Mesendoderm (in vitro differentiated cells): ENCODE measurements around the gene RPL19.

Source experiments
- DNase-seq: peaks from one replicate; pipeline ENCODE4 v3.0.0; 2013
- H2AK5ac ChIP-seq: 2 replicates; pipeline ENCODE4 v1.6.1; 2013; ENCODE audit warnings: low read length, inconsistent platforms
- H2BK120ac ChIP-seq: 2 replicates; pipeline ENCODE4 v1.6.1; 2013; ENCODE audit warnings: low read depth, mild to moderate bottlenecking, low read length, moderate library complexity, mixed read lengths
- H2BK15ac ChIP-seq: replicated peaks from 2 replicates; pipeline ENCODE4 v1.6.1; 2013; ENCODE audit warnings: low read depth, mild to moderate bottlenecking, moderate library complexity
- H2BK5ac ChIP-seq: 2 replicates; pipeline ENCODE4 v1.6.1; 2013; ENCODE audit warnings: low read length, inconsistent platforms
- H3K18ac ChIP-seq: 2 replicates; pipeline ENCODE4 v1.6.1; 2013; ENCODE audit warnings: mild to moderate bottlenecking, low read length, mixed read lengths
- H3K23ac ChIP-seq: one replicate; pipeline ENCODE4 v1.6.1; 2013; ENCODE audit warnings: low read length
- H3K27ac ChIP-seq: 2 replicates; pipeline ENCODE4 v1.5.1; 2013; ENCODE audit warnings: low read depth, mild to moderate bottlenecking, inconsistent platforms, low read length, moderate library complexity
- H3K27me3 ChIP-seq: 2 replicates; pipeline ENCODE4 v1.6.1; 2013; ENCODE audit warnings: low read length, control low read depth, mild to moderate bottlenecking, inconsistent platforms; ENCODE audit not compliant: insufficient read depth, poor library complexity
- H3K36me3 ChIP-seq: 2 replicates; pipeline ENCODE4 v1.6.1; 2013; ENCODE audit warnings: low read length, inconsistent platforms; ENCODE audit not compliant: control insufficient read depth, insufficient read depth
- H3K4ac ChIP-seq: one replicate; pipeline ENCODE4 v1.6.1; 2013; ENCODE audit warnings: low read depth, mild to moderate bottlenecking, low read length, moderate library complexity
- H3K4me1 ChIP-seq: 2 replicates; pipeline ENCODE4 v1.6.1; 2013; ENCODE audit warnings: low read depth, low read length, inconsistent platforms; ENCODE audit not compliant: control insufficient read depth
- H3K4me2 ChIP-seq: 2 replicates; pipeline ENCODE4 v1.6.1; 2013; ENCODE audit warnings: low read length
- H3K4me3 ChIP-seq: 2 replicates; pipeline ENCODE4 v1.5.1; 2013; ENCODE audit warnings: mild to moderate bottlenecking, low read length
- H3K56ac ChIP-seq: one replicate; pipeline ENCODE4 v1.6.1; 2013; ENCODE audit warnings: low read length
- H3K79me1 ChIP-seq: 2 replicates; pipeline ENCODE4 v1.6.1; 2013; ENCODE audit warnings: low read length, inconsistent platforms
- H3K79me2 ChIP-seq: 2 replicates; pipeline ENCODE4 v1.6.1; 2013; ENCODE audit warnings: mild to moderate bottlenecking, low read length; ENCODE audit not compliant: control insufficient read depth, insufficient read depth
- H3K9ac ChIP-seq: 2 replicates; pipeline ENCODE4 v1.6.1; 2013; ENCODE audit warnings: low read length, inconsistent platforms
- H4K5ac ChIP-seq: one replicate; pipeline ENCODE4 v1.6.1; 2013; ENCODE audit warnings: low read length
- H4K8ac ChIP-seq: one replicate; pipeline ENCODE4 v1.6.1; 2013; ENCODE audit warnings: low read depth, mild to moderate bottlenecking, control low read depth, low read length, moderate library complexity
- WGBS: extraction: QIAGEN DNeasy Blood & Tissue Kit; methylation state at CpG from one replicate; pipeline ENCODE4 v1.1.7; 2013; ENCODE audit warnings: low lambda C conversion rate, missing lambda C conversion rate; ENCODE audit not compliant: insufficient coverage; ENCODE audit errors: extremely low coverage; 5-methylcytosine and 5-hydroxymethylcytosine counted together

RPL19 gene

DNA sequence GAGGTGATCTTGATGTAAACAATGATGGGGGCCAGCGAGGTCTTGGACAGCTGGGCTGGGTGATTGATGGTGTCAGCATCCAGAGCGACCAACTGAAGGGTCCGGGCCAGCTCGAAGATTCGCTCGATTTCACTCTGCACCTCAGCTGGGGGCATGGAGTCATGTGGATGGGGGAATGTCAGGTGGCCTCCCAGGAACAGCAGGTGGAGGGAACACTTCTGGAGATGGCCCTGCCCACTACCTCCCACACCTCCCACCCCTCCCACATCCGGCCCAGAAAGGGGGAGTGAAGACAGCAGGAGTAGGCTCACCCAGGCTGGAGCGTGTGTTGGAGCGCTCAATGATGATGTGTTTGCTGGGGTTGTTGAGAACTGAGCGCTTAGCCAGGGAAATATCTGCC, 16.4 kb upstream of the RPL19 start:
- Histone ChIP-seq H3K4me1 (no peaks in the 10 kb centered on the region), H3K27me3 (no peaks in the 10 kb centered on the region), H2AK5ac (no peak overlapping the region), H3K9ac (no peak overlapping the region), H4K5ac (no peak overlapping the region), H3K4ac (no peak overlapping the region), H3K18ac (no peak overlapping the region), H3K79me1 (no peaks in the 10 kb centered on the region), H3K56ac (no peak overlapping the region), H3K4me2 (no peak overlapping the region), H3K4me3 (no peak overlapping the region), H4K8ac (no peak overlapping the region), H3K36me3 (peaks cover 5% of the 10 kb centered on the region), H2BK15ac (no peak overlapping the region), H3K27ac (no peak overlapping the region), H3K23ac (no peak overlapping the region), H3K79me2 (no peaks in the 10 kb centered on the region), H2BK120ac (no peak overlapping the region), H2BK5ac (no peak overlapping the region)
- WGBS: no CpG with 5 or more reads among the region's 10 CpGs
- no peak for DNase-seq

DNA sequence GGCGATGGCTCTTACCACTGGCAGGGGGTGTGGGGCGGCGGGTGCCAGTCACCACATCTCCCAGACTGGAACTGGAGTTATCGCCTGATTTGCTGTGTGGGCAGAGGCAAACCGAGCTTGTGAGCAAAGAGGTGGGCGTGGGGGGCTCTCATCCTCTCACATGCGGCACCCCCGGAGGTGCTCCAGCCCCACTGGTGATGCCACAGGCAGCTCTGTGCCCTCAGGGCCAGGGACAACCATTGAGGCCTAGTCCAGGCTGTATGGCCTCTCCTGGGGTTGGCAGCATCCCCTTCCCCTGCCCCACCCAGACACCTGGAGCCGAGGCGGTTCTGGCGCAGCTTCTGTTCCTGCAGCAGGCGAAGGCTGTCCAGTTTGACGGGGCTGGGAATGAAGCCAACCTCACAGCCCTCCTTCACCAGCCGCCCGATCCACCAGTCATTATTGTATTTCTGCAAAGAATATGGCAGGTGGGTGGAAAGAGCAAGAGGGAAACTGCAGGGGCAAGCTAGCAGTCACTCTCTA, 13.5 kb upstream of the RPL19 start:
- H3K23ac ChIP-seq: no peak overlapping the region
- no peak overlapping the region for H4K8ac ChIP-seq
- H3K4me1 ChIP-seq: no peaks in the 10 kb centered on the region
- no peak overlapping the region for H2BK120ac ChIP-seq
- DNase-seq: no peak
- no peak overlapping the region for H3K4me2 ChIP-seq
- no peak overlapping the region for H3K56ac ChIP-seq
- H3K4me3 ChIP-seq: no peak overlapping the region
- H2BK5ac ChIP-seq: no peak overlapping the region
- H2BK15ac ChIP-seq: no peak overlapping the region
- H3K79me2 ChIP-seq: no peaks in the 10 kb centered on the region
- H4K5ac ChIP-seq: no peak overlapping the region
- H3K27ac ChIP-seq: no peak overlapping the region
- no peak overlapping the region for H3K9ac ChIP-seq
- H3K18ac ChIP-seq: no peak overlapping the region
- WGBS: no CpG with 5 or more reads among the region's 15 CpGs
- H2AK5ac ChIP-seq: no peak overlapping the region
- no peak overlapping the region for H3K4ac ChIP-seq
- H3K27me3 ChIP-seq: no peaks in the 10 kb centered on the region
- no peaks in the 10 kb centered on the region for H3K79me1 ChIP-seq
- H3K36me3 ChIP-seq: peaks cover 5% of the 10 kb centered on the region

DNA sequence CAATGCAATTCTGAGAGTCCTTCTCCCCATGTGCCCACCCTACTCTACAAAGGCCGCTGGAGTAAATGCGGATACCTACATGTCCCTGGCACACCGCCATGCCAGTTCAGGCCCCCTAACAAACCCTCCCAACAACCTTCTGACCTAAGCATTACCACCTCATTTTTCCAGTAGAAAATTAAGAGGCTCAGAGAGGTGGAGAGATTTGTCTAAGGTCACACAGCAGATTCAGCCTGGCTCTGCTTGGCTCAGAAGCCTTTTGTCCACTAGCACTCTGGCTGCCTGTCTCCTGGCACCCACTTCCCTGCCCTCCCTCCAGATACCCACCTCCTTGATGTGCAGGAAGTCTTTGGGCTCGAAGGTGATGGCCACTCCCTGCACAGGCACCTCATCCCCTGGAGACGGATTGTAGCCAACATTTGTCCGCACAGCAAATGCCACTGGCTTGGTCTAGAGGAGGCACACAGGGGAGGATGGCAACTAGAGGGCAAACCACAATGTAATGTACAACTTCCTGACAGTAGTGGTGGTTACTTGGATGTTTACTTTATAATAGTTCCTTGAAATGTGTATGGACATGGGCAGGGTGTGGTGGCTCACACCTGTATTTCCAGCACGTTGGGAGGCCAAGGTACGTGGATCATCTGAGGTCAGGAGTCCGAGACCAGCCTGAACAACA, 12.8 kb upstream of the RPL19 start:
- no peak overlapping the region for H3K4me2 ChIP-seq
- peaks cover 6% of the 10 kb centered on the region for H3K36me3 ChIP-seq
- H4K5ac ChIP-seq: no peak overlapping the region
- H3K79me2 ChIP-seq: no peaks in the 10 kb centered on the region
- H3K18ac ChIP-seq: no peak overlapping the region
- no peak overlapping the region for H2BK120ac ChIP-seq
- WGBS: no CpG with 5 or more reads among the region's 9 CpGs
- H3K56ac ChIP-seq: no peak overlapping the region
- H3K79me1 ChIP-seq: no peaks in the 10 kb centered on the region
- no peak overlapping the region for H2BK15ac ChIP-seq
- H3K27me3 ChIP-seq: no peaks in the 10 kb centered on the region
- H3K4me3 ChIP-seq: no peak overlapping the region
- H3K9ac ChIP-seq: no peak overlapping the region
- H4K8ac ChIP-seq: no peak overlapping the region
- no peak overlapping the region for H2AK5ac ChIP-seq
- H3K27ac ChIP-seq: no peak overlapping the region
- H2BK5ac ChIP-seq: no peak overlapping the region
- DNase-seq: no peak
- H3K23ac ChIP-seq: no peak overlapping the region
- no peaks in the 10 kb centered on the region for H3K4me1 ChIP-seq
- no peak overlapping the region for H3K4ac ChIP-seq

DNA sequence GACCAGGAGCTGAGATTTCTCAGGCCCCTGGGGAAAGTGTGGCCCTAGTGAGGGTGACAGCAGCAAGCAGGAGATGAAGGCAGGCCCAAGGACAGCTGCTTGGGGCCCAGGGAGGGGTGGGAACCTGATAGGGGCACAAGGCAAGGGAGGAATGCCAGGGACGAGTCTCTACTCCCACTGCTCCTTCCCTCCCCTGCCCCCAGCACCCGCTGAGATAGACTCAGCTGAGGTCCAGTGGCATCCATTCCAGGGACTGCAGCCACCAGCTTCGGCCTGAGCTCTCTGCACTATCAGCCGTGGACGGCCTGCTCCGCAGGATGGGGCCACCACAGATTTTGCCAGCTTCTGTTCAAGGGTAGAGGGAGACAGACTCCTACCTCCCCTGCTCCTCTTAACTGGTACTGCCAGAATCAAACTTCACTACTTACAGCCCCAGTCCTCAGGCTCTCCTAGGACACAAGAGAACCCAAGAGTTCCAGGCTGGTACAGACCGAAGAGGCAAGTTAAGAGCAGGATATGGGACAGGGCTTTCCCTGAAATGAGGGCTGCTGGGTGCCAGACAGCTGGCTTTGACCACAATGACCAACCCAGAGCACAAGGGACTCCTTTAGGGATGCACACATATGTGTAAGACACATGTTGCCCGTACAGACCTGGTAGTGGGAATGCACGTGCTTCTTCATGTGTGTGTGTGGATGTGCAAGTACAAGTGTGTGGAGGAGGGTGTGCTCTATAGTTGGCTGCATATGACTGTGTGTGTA, 8.2 kb upstream of the RPL19 start:
- Histone ChIP-seq H3K79me1 (peaks cover 20% of the 10 kb centered on the region), H2BK120ac (no peak overlapping the region), H3K56ac (no peak overlapping the region), H3K23ac (no peak overlapping the region), H4K5ac (no peak overlapping the region), H3K4me3 (no peak overlapping the region), H3K18ac (no peak overlapping the region), H4K8ac (no peak overlapping the region), H2BK5ac (no peak overlapping the region), H3K4ac (no peak overlapping the region), H3K27me3 (no peaks in the 10 kb centered on the region), H3K4me2 (no peak overlapping the region), H2AK5ac (no peak overlapping the region), H3K79me2 (peaks cover 11% of the 10 kb centered on the region), H3K27ac (no peak overlapping the region), H3K9ac (no peak overlapping the region), H2BK15ac (no peak overlapping the region), H3K4me1 (peaks cover 13% of the 10 kb centered on the region), H3K36me3 (peaks cover 12% of the 10 kb centered on the region)
- WGBS: no CpG with 5 or more reads among the region's 9 CpGs
- no peak for DNase-seq

DNA sequence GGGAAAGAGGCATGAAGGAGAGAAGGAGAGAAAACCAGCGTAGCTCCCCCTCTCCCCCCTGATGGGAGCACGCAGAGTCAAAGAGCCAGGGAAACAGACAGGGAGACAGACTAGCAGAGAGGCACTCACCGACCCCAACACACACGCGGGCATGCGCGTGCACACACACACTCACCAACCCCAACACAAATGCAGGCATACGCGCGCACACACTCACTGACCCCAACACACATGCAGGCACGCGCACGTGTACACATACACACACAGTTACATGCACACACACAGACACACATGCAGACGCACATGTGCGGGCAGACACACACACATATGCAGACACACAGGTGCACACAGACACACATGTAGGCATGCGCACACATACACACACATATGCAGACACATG, 7.2 kb upstream of the RPL19 start:
- no CpG with 5 or more reads among the region's 16 CpGs for WGBS
- Histone ChIP-seq H3K79me1 (peaks cover 20% of the 10 kb centered on the region), H2BK120ac (no peak overlapping the region), H3K4me2 (no peak overlapping the region), H2BK5ac (no peak overlapping the region), H3K18ac (no peak overlapping the region), H3K4me3 (no peak overlapping the region), H3K79me2 (peaks cover 11% of the 10 kb centered on the region), H2AK5ac (no peak overlapping the region), H3K56ac (no peak overlapping the region), H2BK15ac (no peak overlapping the region), H3K4me1 (peaks cover 13% of the 10 kb centered on the region), H4K8ac (no peak overlapping the region), H3K23ac (no peak overlapping the region), H3K9ac (no peak overlapping the region), H3K36me3 (peaks cover 10% of the 10 kb centered on the region), H3K4ac (no peak overlapping the region), H3K27me3 (no peaks in the 10 kb centered on the region), H3K27ac (no peak overlapping the region), H4K5ac (no peak overlapping the region)
- DNase-seq: no peak
